Thyroid gland (tissue), 4 donors: Measurements from ENCODE around the gene RAPGEF4.

Source experiments
- CTCF ChIP-seq, 6 experiments: fragments of 200-600 bp in 3 of 6; fragments of 450-650 bp in 3 of 6; sonication (generic) in 3 of 6; IDR thresholded peaks; one replicate each; pipeline ENCODE4 v1.5.1; 2016 to 2019; ENCODE audit warnings: antibody characterized with exemption in 6 of 6, mild to moderate bottlenecking in 2 of 6, inconsistent platforms in 1 of 6, moderate library complexity in 1 of 6
- POLR2A ChIP-seq, 2 donors: fragments of 450-650 bp; IDR thresholded peaks; one replicate each; pipeline ENCODE4 v1.6.1; 2017; ENCODE audit warnings: antibody characterized with exemption in 2 of 2, mild to moderate bottlenecking in 2 of 2, moderate library complexity in 1 of 2

- TF ChIP-seq CTCF (IDR thresholded peaks at IDR 0.05) (no peak), POLR2A (IDR thresholded peaks at IDR 0.05) (no peak)
Observed at GRCh38 chr2:172969166-172969565, 233.5 kb downstream of the RAPGEF4 start.
